GM21390 (cell line): ENCODE results near the gene FIBIN.
"Not testable (repeated sequence)": the region's sequence is repeated elsewhere in the genome, so short reads cannot be mapped to it uniquely, and the experiment has no call there.

ENCODE experiments used
- ATAC-seq: cut with Tn5 transposase; IDR thresholded peaks from one replicate; pipeline ENCODE4 v1.9.1; 2021; ENCODE audit not compliant: unreplicated experiment

FIBIN gene

DNA sequence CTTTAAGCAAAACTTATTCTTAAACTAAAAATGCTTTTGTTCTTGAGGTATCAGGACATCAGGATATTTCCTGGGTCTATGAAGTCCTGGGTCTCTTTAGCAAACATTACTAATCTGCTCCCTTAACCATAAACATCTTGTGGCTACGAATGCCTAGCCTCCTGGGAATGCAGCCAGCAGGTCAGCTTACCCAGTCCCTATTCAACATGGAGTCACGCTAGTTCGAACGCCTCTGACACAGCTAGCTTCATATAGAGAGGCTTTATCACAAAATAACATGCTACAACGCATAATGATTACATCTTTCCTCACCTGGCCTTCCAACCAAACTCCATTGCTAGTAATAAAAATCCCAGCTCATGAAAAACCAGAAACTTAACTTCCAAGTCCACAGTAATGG lies 17.5 kb upstream of the FIBIN start:
- ATAC-seq, result no peak

DNA sequence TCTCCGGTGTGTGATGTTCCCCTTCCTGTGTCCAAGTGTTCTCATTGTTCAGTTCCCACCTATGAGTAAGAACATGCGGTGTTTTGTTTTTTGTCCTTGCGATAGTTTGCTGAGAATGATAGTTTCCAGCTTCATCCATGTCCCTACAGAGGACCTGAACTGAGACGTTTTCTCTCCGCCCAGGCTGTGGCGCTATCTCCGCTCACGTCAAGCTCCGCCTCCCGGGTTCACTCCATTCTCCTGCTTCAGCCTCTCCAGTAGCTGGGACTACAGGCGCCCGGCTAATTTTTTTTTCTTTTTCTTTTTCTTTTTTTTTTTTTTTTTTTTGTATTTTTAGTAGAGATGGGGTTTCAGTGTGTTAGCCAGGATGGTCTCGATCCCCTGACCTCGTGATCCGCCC lies 16.7 kb upstream of the FIBIN start:
- not testable (repeated sequence) for ATAC-seq

DNA sequence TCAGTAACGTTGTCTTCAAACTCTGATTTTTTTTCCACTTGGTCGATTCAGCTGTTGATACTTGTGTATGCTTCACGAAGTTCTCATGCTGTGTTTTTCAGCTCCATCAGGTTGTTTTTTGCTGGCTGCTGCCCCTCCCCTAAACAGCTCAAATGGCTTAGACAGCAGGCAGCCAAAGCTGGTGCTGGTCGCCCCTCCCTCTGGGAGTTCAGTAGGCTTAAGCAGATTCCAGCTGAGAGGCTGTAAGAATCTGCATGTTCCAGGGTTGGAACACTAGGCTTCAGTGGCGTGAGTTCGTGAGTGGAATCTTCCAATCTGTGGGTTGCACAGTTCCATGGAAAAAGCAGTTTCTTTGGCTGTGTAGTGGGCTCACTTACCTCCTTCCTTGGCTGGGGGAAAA lies 10.3 kb upstream of the FIBIN start:
- ATAC-seq, result no peak

GRCh38 chr11:26985470-26985869 lies 8.4 kb upstream of the FIBIN start:
- ATAC-seq, result no peak

- no peak for ATAC-seq
Measured at GRCh38 chr11:26985943-26986342, 8.0 kb upstream of the FIBIN start.

DNA sequence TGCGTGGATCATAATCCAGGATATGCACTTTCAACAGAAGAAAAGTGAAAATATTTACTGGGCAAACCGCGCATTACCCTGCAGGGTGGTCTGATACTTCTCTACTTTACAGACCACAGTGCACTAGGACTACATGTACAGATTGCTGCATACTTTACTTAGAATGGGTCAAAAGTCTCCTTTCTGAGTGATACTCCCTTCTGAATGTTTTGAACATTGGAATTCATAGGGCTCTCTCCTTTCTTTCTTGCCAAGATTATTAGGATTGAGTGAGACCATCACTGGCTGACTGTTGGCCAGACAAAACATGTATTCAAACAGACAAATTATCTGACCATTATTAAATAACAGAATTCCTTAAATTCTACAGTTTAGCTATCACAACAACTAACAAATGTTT lies 6.6 kb upstream of the FIBIN start:
- no peak for ATAC-seq

GRCh38 chr11:26987731-26988130 lies 6.2 kb upstream of the FIBIN start:
- no peak for ATAC-seq

- no peak for ATAC-seq
Measured at GRCh38 chr11:26992031-26992541, 1.8 kb upstream of the FIBIN start.

- ATAC-seq, result no peak
Measured at GRCh38 chr11:26994631-26995095, 751 bp downstream of the FIBIN start.

DNA sequence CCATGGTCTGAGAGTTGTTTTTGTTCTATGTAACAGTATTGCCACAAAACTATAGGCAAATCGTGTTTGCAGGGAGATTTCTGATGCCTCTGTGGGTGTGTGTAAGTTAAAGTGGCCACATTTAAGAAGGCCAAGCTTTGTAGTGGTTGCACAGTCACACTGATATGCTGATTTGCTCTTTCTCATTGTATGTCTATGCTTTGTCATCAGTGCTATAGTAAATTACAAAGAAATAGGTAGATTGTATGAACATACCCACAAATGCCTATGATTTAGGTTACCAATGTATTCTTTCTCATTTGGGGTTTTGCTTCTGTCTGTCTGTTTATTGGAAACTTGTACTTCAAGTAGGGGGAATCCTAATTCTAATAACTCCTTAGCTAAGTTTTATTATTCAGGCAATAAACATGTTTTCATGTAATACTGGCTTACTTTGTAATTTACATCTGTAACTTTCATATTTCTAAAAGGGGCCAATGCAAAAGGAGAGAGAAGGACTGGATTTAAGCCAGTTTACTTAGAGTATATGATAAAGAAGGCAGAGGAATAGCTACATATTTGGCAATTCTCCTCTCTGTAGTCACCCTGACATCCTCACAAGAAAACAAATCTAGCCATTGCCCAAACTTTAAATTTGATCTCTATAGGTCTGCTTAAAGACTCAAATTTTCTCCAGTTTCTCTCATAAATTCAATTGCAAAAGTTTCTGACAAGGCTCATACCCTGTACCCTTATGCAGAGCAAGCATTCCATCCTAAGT lies 2.0 kb downstream of the FIBIN start:
- no peak for ATAC-seq

DNA sequence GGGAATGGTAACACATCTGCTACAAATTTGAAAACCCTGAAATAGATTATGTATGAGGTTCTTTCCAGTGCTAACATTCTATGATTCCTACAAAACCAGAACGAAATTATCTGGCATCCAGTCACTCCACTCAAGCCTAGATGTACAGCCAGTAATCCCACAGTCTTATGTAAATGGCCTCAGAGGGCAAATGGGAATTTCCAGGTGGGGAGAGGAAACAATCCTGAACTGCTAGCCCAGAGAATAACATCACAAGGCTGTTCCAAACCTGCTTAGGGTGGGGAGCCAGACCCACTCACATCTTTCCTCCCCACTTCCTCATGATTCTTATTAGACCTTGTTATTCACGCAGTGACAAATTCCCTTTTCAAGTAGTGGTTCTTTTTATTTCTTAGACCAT lies 3.5 kb downstream of the FIBIN start:
- ATAC-seq, result no peak

GRCh38 chr11:27001136-27001730 lies 7.3 kb downstream of the FIBIN start:
- not testable (repeated sequence) for ATAC-seq

GRCh38 chr11:27002431-27002830 lies 8.5 kb downstream of the FIBIN start:
- ATAC-seq, result no peak

DNA sequence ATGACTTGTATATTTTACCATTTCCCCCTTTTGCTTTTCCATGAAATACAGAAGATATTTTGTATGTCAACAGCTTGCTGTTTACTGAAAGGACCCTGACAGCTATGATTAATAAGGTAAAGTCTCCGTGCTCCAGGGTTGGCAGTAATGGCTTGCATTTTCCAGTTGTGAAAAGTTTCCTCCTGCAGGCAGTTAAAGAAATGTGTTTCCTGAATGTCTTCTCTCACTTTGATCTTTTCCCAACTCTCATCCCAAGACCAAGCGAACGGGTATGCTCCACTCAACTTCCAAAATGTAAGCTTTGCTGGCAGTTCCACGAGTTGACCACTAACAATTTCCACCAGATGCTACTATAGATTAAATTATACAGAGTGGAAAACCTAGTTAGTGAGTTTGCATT lies 8.9 kb downstream of the FIBIN start:
- ATAC-seq, result no peak

DNA sequence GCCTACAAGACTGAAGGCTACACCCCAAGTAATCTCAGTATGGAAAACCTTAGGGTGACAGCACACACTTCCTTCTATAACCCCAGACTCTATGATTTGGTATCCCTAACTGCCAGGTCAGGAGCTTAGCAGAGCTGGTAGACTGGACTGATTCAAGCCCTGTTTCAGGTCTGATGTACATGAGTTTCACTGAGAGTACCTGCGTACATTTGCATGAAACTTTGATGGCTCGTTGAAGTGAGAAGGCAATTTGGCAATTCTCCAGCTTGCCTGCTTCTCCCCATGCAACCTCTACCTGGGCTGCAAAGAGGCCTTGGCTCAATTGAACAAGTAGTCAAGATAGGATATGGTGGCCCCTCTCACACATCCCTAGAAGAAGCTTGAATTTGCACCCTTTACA lies 10.2 kb downstream of the FIBIN start:
- ATAC-seq, result no peak

DNA sequence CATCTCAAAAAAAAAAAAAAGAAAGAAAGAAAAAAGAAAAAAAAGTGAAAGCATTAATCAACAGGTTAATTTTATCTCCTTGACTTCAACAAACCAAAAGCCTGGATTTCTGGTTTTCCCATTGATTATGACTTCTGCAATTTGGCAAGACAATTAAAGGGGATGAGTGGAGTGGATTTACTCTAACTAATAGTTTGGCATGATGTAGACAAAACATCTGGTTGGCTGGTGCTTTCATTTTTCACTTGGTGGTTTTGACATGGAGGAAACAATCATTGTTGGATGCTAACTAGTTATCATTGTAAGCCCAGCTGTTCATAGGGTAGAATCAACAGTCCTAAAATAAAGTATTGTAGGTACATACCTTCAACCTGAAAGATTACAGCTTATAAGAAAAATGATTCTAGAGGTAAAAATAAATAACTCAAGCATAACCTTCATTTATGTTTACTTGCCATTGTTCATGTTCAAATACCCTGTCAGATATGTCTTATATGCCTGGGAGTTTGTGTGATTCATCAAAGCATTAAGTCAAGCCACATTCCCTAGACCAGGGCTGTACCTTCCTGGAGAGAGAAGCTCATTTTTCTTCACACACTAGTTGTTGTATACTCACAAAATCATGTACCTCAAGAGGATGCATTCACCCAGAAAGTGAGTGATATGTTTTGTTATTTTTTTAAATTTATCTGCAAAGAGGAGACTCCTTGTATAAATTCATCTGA lies 15.1 kb downstream of the FIBIN start:
- no peak for ATAC-seq

DNA sequence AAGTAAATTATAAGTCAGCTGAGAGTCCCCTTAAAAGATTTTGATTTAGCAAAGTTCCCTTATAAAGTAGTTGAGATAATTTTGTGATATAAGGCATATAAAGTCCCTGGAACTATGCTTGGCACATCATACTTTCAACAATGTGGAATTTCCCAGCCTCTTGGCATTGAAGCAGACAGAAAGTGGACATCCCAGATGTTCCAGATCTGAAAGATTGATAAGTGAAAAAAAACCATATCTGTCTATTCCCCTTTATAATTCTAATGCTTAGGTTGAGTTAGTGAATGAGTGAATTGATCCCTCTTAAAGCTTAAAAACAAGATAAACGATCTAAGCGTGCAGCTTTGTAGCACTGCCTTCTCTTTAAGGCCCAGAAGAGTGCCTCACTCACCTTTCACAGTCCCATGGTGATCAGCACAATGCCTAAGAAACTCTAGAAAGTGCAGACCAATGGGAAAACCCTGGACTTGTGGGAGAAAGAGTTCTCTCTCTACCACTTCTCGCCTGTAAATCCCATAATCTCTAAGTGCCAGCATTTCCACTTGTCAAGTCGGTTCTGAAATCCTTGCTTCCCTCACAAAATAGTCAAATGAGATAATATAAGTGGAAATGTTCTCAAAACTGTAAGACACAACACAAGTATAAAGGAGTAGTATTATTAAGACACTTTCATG lies 17.8 kb downstream of the FIBIN start:
- ATAC-seq, result no peak

- ATAC-seq, result no peak
Measured at GRCh38 chr11:27012234-27012921, 18.5 kb downstream of the FIBIN start.

DNA sequence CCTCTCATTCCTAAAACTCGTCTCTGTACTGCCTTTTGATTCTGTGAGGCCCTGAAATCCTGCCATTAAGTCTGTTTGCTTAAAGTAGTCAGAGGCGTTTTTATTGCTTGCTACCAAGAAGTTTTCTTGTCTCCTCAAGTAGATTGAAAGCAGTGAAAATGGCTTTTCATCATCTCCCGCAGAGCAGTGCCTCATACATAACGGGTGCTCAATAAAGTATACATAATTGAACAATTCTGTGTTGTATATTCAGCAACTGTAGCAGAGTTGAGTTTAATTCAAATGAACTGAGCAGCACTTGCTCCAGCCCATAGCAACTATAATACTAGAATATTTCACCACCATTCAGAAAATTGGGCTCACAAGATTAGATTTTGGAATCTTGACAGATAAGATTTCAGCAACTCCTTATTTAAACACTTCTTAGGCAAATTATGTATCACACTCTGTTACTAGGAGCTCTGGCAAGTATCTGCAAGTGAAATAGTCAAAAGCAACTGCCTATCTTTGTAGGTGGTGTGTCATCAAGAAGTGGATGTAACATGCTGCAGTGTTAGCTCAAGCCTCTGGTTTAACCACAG lies 20.0 kb downstream of the FIBIN start:
- no peak for ATAC-seq

GRCh38 chr11:27018902-27019529 lies 25.1 kb downstream of the FIBIN start:
- no peak for ATAC-seq
